ENCODE measurements around the gene GRIA4. TPM values are rescaled to one million over a fixed set of nuclear protein-coding genes. Genes with fewer than 3 reads are reported as not detected.

The GRIA4 gene
- total RNA-seq, 1 experiment from 2014 or later = not detected

GRCh38 chr11:105937331-105937730 is 327.5 kb downstream of the GRIA4 start:
- H3K4me1 Mint-ChIP-seq (ENCODE audit: insufficient read depth, unreplicated experiment) = peaks cover 34% of the 10 kb centered on the region
- ChIA-PET POLR2A (no interaction called here), CTCF (no interaction called here)
- no TSS peak for BruUV-seq (replicated peaks)
- no peak overlapping the region for H3K4me3 Mint-ChIP-seq (ENCODE audit: unreplicated experiment)
- no peaks in the 10 kb centered on the region for H3K36me3 Mint-ChIP-seq (ENCODE audit: insufficient read depth, unreplicated experiment)
- H3K9me3 Mint-ChIP-seq (ENCODE audit: unreplicated experiment) = no peaks in the 10 kb centered on the region
- H3K27me3 Mint-ChIP-seq (ENCODE audit: insufficient read depth, unreplicated experiment) = no peaks in the 10 kb centered on the region
- no peak overlapping the region for H3K27ac Mint-ChIP-seq (ENCODE audit: low read depth, unreplicated experiment)
- no peak for TF ChIP-seq CTCF (IDR thresholded peaks at IDR 0.05; ENCODE audit: unreplicated experiment)
- peak; percentile 56 for DNase-seq (ENCODE audit: unreplicated experiment)
- intact Hi-C loops (cut with micrococcal nuclease) = no loop called here

GRCh38 chr11:105937738-105938137 is 327.9 kb downstream of the GRIA4 start:
- ChIA-PET POLR2A (no interaction called here), CTCF (no interaction called here)
- Mint-ChIP-seq H3K27me3 (ENCODE audit: insufficient read depth, unreplicated experiment) (no peaks in the 10 kb centered on the region), H3K27ac (ENCODE audit: low read depth, unreplicated experiment) (no peak overlapping the region), H3K4me1 (ENCODE audit: insufficient read depth, unreplicated experiment) (peaks cover 34% of the 10 kb centered on the region), H3K36me3 (ENCODE audit: insufficient read depth, unreplicated experiment) (no peaks in the 10 kb centered on the region), H3K4me3 (ENCODE audit: unreplicated experiment) (no peak overlapping the region), H3K9me3 (ENCODE audit: unreplicated experiment) (no peaks in the 10 kb centered on the region)
- no peak for TF ChIP-seq CTCF (IDR thresholded peaks at IDR 0.05; ENCODE audit: unreplicated experiment)
- intact Hi-C loops (cut with micrococcal nuclease) = no loop called here
- peak; percentile 33 for DNase-seq (ENCODE audit: unreplicated experiment)
- BruUV-seq (replicated peaks) = no TSS peak

DNA sequence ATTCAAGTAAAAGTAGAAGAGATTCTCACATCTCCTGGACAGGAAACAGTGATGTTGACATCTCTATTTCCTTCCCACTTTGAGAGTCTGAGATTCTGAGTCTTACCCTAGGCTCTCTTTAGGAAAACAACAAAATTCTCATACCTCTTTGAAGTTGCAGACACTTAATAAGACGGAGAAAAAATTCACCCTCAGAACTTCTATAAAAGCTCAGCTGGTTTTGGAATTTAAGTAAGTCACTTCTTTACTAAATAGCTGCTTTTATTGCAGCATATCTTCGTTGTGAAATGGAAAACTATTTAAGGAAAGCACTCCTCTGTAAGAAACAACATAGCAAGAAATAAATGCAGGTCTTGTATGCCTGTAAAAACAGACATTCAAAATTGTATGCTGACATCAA is 333.0 kb downstream of the GRIA4 start:
- no peak overlapping the region for H3K4me3 Mint-ChIP-seq (ENCODE audit: unreplicated experiment)
- TF ChIP-seq CTCF (IDR thresholded peaks at IDR 0.05; ENCODE audit: unreplicated experiment) = no peak
- peak overlapping the region; percentile 51 for H3K27ac Mint-ChIP-seq (ENCODE audit: low read depth, unreplicated experiment)
- intact Hi-C loops (cut with micrococcal nuclease) = no loop called here
- H3K27me3 Mint-ChIP-seq (ENCODE audit: insufficient read depth, unreplicated experiment) = no peaks in the 10 kb centered on the region
- DNase-seq (ENCODE audit: unreplicated experiment) = peak; percentile 5
- CTCF ChIA-PET = no interaction called here
- H3K36me3 Mint-ChIP-seq (ENCODE audit: insufficient read depth, unreplicated experiment) = no peaks in the 10 kb centered on the region
- H3K4me1 Mint-ChIP-seq (ENCODE audit: insufficient read depth, unreplicated experiment) = peaks cover under 1% of the 10 kb centered on the region
- H3K9me3 Mint-ChIP-seq (ENCODE audit: unreplicated experiment) = no peaks in the 10 kb centered on the region
- BruUV-seq (replicated peaks) = no TSS peak
- POLR2A ChIA-PET = no interaction called here

DNA sequence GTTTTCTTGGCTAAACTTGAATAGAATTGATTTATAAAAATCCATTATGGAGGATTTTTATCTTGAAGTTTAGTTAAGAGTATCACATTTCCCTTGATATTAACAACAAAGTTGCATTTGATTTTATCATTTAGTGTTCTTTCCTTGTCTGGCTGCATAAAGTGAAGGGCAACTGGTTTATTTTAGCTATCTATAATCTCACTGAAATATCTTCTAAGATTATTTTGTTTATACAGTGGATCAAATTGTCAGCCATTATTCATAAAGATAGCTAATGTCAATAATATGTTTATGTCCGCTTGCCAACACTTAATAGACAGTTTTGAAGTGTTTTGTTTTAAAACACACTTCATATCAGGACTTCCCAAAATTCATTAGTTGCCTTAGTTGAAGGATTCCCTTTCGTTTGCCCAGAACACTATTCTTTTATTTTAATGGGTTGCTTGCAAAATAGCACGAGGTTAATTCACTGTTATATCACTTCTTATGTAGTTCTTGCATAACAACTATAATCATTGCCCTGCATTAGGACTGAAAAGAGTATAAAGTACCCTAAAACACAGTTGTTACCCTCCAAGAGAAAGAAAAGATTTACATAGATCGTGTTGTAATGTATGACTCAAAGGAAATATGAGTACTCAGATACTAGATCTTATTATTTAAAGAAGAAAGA is 339.2 kb downstream of the GRIA4 start:
- intact Hi-C loops (cut with micrococcal nuclease) = no loop called here
- H3K36me3 Mint-ChIP-seq (ENCODE audit: insufficient read depth, unreplicated experiment) = no peaks in the 10 kb centered on the region
- H3K4me1 Mint-ChIP-seq (ENCODE audit: insufficient read depth, unreplicated experiment) = no peaks in the 10 kb centered on the region
- no peaks in the 10 kb centered on the region for H3K27me3 Mint-ChIP-seq (ENCODE audit: insufficient read depth, unreplicated experiment)
- H3K9me3 Mint-ChIP-seq (ENCODE audit: unreplicated experiment) = no peaks in the 10 kb centered on the region
- ChIA-PET CTCF (no interaction called here), POLR2A (no interaction called here)
- TF ChIP-seq CTCF (IDR thresholded peaks at IDR 0.05; ENCODE audit: unreplicated experiment) = no peak
- DNase-seq (ENCODE audit: unreplicated experiment) = no peak
- BruUV-seq (replicated peaks) = no TSS peak
- no peak overlapping the region for H3K4me3 Mint-ChIP-seq (ENCODE audit: unreplicated experiment)
- no peak overlapping the region for H3K27ac Mint-ChIP-seq (ENCODE audit: low read depth, unreplicated experiment)
